H1 (cell line): Measurements from ENCODE around the gene RBM8A. TPM values are rescaled to one million over a fixed set of nuclear protein-coding genes. Genes with fewer than 3 reads are reported as not detected.

Source experiments
- CTCF ChIA-PET: fragments of 300-600 bp; sonication (Branson Sonifier 250); formaldehyde crosslinking; loops from one replicate; lab custom pipeline; 2021; ENCODE audit not compliant: partially characterized antibody; lab: Charles Lee
- POLR2A ChIA-PET: fragments of 300-600 bp; sonication (Branson Sonifier 250); formaldehyde crosslinking; loops from one replicate; lab custom pipeline; 2021; ENCODE audit warnings: inconsistent platforms; ENCODE audit not compliant: partially characterized antibody; lab: Charles Lee
- DNase-seq, 2 experiments: peaks; one replicate each; pipeline versions ENCODE4 v3.0.0 to v3.0.0-alpha.2; 2010 to 2022; ENCODE audit warnings: low spot score in 2 of 2, low read depth in 1 of 2, mixed read lengths in 1 of 2
- FAIRE-seq: peaks from 2 replicates; lab custom pipeline; 2011; peaks lifted over from hg19 to GRCh38; lab: Jason Lieb, UNC
- H2AFZ ChIP-seq: 2 replicates; pipeline ENCODE4 v1.8.1; 2012; ENCODE audit warnings: low read length, inconsistent platforms
- H2AK5ac ChIP-seq: 2 replicates; pipeline ENCODE4 v1.6.1; 2013; ENCODE audit warnings: low read depth, low read length
- H2BK120ac ChIP-seq: replicated peaks from 2 replicates; pipeline ENCODE3; 2013; ENCODE audit warnings: low read depth, low read length, inconsistent platforms
- H2BK12ac ChIP-seq: 2 replicates; pipeline ENCODE4 v1.6.1; 2013; ENCODE audit warnings: low read depth, low read length
- H2BK15ac ChIP-seq: 2 replicates; pipeline ENCODE4 v1.6.1; 2013; ENCODE audit warnings: low read length
- H2BK20ac ChIP-seq: 2 replicates; pipeline ENCODE4 v1.6.1; 2013; ENCODE audit warnings: low read length
- H2BK5ac ChIP-seq: 2 replicates; pipeline ENCODE4 v1.6.1; 2013; ENCODE audit warnings: low read depth, low read length
- H3K14ac ChIP-seq: 2 replicates; pipeline ENCODE4 v1.6.1; 2013; ENCODE audit warnings: inconsistent platforms; ENCODE audit not compliant: insufficient read length
- H3K18ac ChIP-seq: 2 replicates; pipeline ENCODE4 v1.6.1; 2013; ENCODE audit warnings: low read length; ENCODE audit errors: extremely low read depth
- H3K23ac ChIP-seq: 2 replicates; pipeline ENCODE4 v1.6.1; 2013; ENCODE audit warnings: inconsistent platforms; ENCODE audit not compliant: insufficient read length
- H3K23me2 ChIP-seq: 2 replicates; pipeline ENCODE4 v1.6.1; 2013; ENCODE audit warnings: low read depth, low read length
- H3K27ac ChIP-seq: 2 replicates; pipeline ENCODE4 v1.6.1; 2011; ENCODE audit warnings: low read depth, low read length, inconsistent platforms
- H3K27me3 ChIP-seq, 4 experiments: replicated peaks in 1 of 4; 1 replicate in 1 of 4; 2 replicates in 3 of 4; pipeline versions ENCODE4 v1.6.1 to v1.8.1; 2011 to 2013; ENCODE audit warnings: low read length in 3 of 4, mild to moderate bottlenecking in 3 of 4, inconsistent platforms in 2 of 4, mixed read lengths in 2 of 4, moderate library complexity in 1 of 4; ENCODE audit not compliant: control insufficient read depth in 3 of 4, insufficient read depth in 3 of 4; ENCODE audit errors: extremely low read depth in 1 of 4
- H3K36me3 ChIP-seq, 4 experiments: 2 replicates each; pipeline versions ENCODE4 v1.6.1 to v1.8.1; 2011 to 2013; ENCODE audit warnings: mild to moderate bottlenecking in 4 of 4, low read length in 3 of 4, moderate library complexity in 2 of 4, control low read depth in 1 of 4, inconsistent platforms in 1 of 4; ENCODE audit not compliant: insufficient read depth in 4 of 4, control insufficient read depth in 2 of 4
- H3K4ac ChIP-seq: replicated peaks from 2 replicates; pipeline ENCODE3; 2013; ENCODE audit warnings: low read length, low read depth, mixed read lengths, inconsistent platforms; ENCODE audit not compliant: insufficient read length
- H3K4me1 ChIP-seq, 4 experiments: replicated peaks in 1 of 4; 1 replicate in 1 of 4; 2 replicates in 3 of 4; pipeline versions ENCODE4 v1.6.1 to v1.8.1; 2011 to 2013; ENCODE audit warnings: low read length in 3 of 4, inconsistent platforms in 2 of 4, mixed read lengths in 1 of 4; ENCODE audit not compliant: insufficient read depth in 4 of 4, control insufficient read depth in 3 of 4
- H3K4me2 ChIP-seq, 2 experiments: 2 replicates each; pipeline versions ENCODE4 v1.6.1 to v1.8.1; 2011 to 2013; ENCODE audit warnings: low read depth in 2 of 2, low read length in 2 of 2, control low read depth in 1 of 2, inconsistent platforms in 1 of 2, mild to moderate bottlenecking in 1 of 2; ENCODE audit not compliant: insufficient read depth in 1 of 2
- H3K4me3 ChIP-seq, 4 experiments: fragments of 200-600, 300-600 bp in 1 of 4; sonication (generic), shearing (Covaris generic), sonication (Bioruptor Twin) in 1 of 4; 2 replicates each; pipeline versions ENCODE4 v1.5.1 to v1.8.1; 2011 to 2016; ENCODE audit warnings: low read length in 4 of 4, low read depth in 3 of 4, control low read depth in 2 of 4, inconsistent platforms in 2 of 4, mild to moderate bottlenecking in 2 of 4, mixed read lengths in 1 of 4, moderate library complexity in 1 of 4; ENCODE audit not compliant: insufficient read depth in 2 of 4; ENCODE audit errors: extremely low read depth in 1 of 4
- H3K56ac ChIP-seq: replicated peaks from 2 replicates; pipeline ENCODE3; 2013; ENCODE audit warnings: low read depth, mild to moderate bottlenecking, mixed read lengths, low read length, inconsistent platforms; ENCODE audit not compliant: insufficient read length
- H3K79me1 ChIP-seq: 2 replicates; pipeline ENCODE4 v1.6.1; 2013; ENCODE audit warnings: low read depth, low read length, control low read depth
- H3K79me2 ChIP-seq, 2 experiments: 2 replicates each; pipeline versions ENCODE4 v1.6.1 to v1.8.1; 2012 to 2013; ENCODE audit warnings: low read length in 2 of 2, mild to moderate bottlenecking in 2 of 2, inconsistent platforms in 1 of 2; ENCODE audit not compliant: insufficient read depth in 2 of 2, control insufficient read depth in 1 of 2
- H3K9ac ChIP-seq, 4 experiments: replicated peaks in 1 of 4; 1 replicate in 1 of 4; 2 replicates in 3 of 4; pipeline versions ENCODE4 v1.6.1 to v1.8.1; 2011 to 2013; ENCODE audit warnings: low read depth in 3 of 4, low read length in 3 of 4, control low read depth in 2 of 4, mild to moderate bottlenecking in 2 of 4, moderate library complexity in 2 of 4, inconsistent platforms in 1 of 4; ENCODE audit errors: extremely low read depth in 1 of 4
- H3K9me3 ChIP-seq, 2 experiments: 2 replicates each; pipeline versions ENCODE4 v1.6.1 to v1.8.1; 2012 to 2013; ENCODE audit warnings: mild to moderate bottlenecking in 2 of 2, moderate library complexity in 2 of 2, control low read depth in 1 of 2, inconsistent platforms in 1 of 2, low read depth in 1 of 2, low read length in 1 of 2, mixed read lengths in 1 of 2; ENCODE audit not compliant: insufficient read depth in 2 of 2
- H4K20me1 ChIP-seq, 2 experiments: replicated peaks in 1 of 2; 2 replicates each; pipeline versions ENCODE3 to v1.8.1; 2011 to 2013; ENCODE audit warnings: inconsistent platforms in 2 of 2, low read length in 2 of 2, mild to moderate bottlenecking in 1 of 2; ENCODE audit not compliant: insufficient read depth in 2 of 2, control insufficient read depth in 1 of 2
- H4K5ac ChIP-seq: 2 replicates; pipeline ENCODE4 v1.6.1; 2013; ENCODE audit warnings: low read length, low read depth, mixed read lengths, inconsistent platforms; ENCODE audit not compliant: insufficient read length
- H4K8ac ChIP-seq: 2 replicates; pipeline ENCODE4 v1.8.0; 2013; ENCODE audit warnings: mild to moderate bottlenecking, moderate library complexity, low read length, inconsistent platforms; ENCODE audit not compliant: insufficient read depth; ENCODE audit errors: extremely low read depth
- H4K91ac ChIP-seq: replicated peaks from 2 replicates; pipeline ENCODE3; 2013; ENCODE audit warnings: low read length, mixed read lengths, inconsistent platforms; ENCODE audit not compliant: insufficient read length
- CHD2 ChIP-seq: IDR thresholded peaks from 2 replicates; pipeline ENCODE4 v1.6.1; 2012; ENCODE audit warnings: low read length, improper control_type of control experiment
- CTBP2 ChIP-seq: IDR thresholded peaks from 2 replicates; pipeline ENCODE4 v1.7.0; 2011; ENCODE audit warnings: borderline replicate concordance, mild to moderate bottlenecking, moderate library complexity, mixed read lengths, low read length; ENCODE audit not compliant: insufficient read depth, insufficient read length
- EP300 ChIP-seq, 2 experiments: IDR thresholded peaks; 1 replicate in 1 of 2; 2 replicates in 1 of 2; pipeline ENCODE4 v1.6.1; 2011 to 2012; ENCODE audit warnings: low read depth in 2 of 2, low read length in 2 of 2, mild to moderate bottlenecking in 2 of 2, borderline replicate concordance in 1 of 2, inconsistent platforms in 1 of 2, moderate library complexity in 1 of 2
- GABPA ChIP-seq: IDR thresholded peaks from 2 replicates; pipeline ENCODE4 v1.6.1; 2011; ENCODE audit warnings: mild to moderate bottlenecking, low read length, moderate library complexity, borderline replicate concordance; ENCODE audit not compliant: insufficient read depth
- JUND ChIP-seq: IDR thresholded peaks from 2 replicates; pipeline ENCODE4 v1.6.1; 2011; ENCODE audit warnings: mild to moderate bottlenecking, improper control_type of control experiment, low read length
- KDM5A ChIP-seq: fragments of 200-600 bp; IDR thresholded peaks from 2 replicates; pipeline ENCODE4 v1.7.1; 2012; ENCODE audit warnings: mild to moderate bottlenecking, low read length, inconsistent platforms, mixed read lengths
- MAFK ChIP-seq: IDR thresholded peaks from 2 replicates; pipeline ENCODE4 v1.6.1; 2012; ENCODE audit warnings: low read depth, mild to moderate bottlenecking, improper control_type of control experiment, low read length
- PHF8 ChIP-seq: fragments of 200-600 bp; sonication (generic); conservative IDR thresholded peaks from 2 replicates; pipeline ENCODE4 v1.7.1; 2012; ENCODE audit warnings: low read depth, mild to moderate bottlenecking, inconsistent platforms, low read length, moderate library complexity
- POLR2A ChIP-seq, 2 experiments: IDR thresholded peaks; 1 replicate in 1 of 2; 2 replicates in 1 of 2; pipeline ENCODE4 v1.6.1; 2011; ENCODE audit warnings: low read depth in 2 of 2, low read length in 2 of 2, mild to moderate bottlenecking in 2 of 2; ENCODE audit errors: control extremely low read depth in 1 of 2
- RBBP5 ChIP-seq: IDR thresholded peaks from 2 replicates; pipeline ENCODE4 v1.7.1; 2012; ENCODE audit warnings: low read depth, mild to moderate bottlenecking, inconsistent platforms, low read length, moderate library complexity, borderline replicate concordance
- RNF2 ChIP-seq: fragments of 200-900, 300-1000 bp; sonication (generic); IDR thresholded peaks from 2 replicates; pipeline ENCODE4 v1.7.1; 2016; ENCODE audit warnings: borderline replicate concordance, low read depth, mild to moderate bottlenecking, antibody characterized with exemption, low read length; ENCODE audit not compliant: poor library complexity, severe bottlenecking; ENCODE audit errors: missing control alignments
- SP4 ChIP-seq: IDR thresholded peaks from 2 replicates; pipeline ENCODE4 v1.6.1; 2012; ENCODE audit warnings: low read length, inconsistent platforms
- TAF7 ChIP-seq: optimal IDR thresholded peaks from 2 replicates; pipeline ENCODE3; 2011; ENCODE audit warnings: low read depth, mild to moderate bottlenecking, inconsistent platforms, low read length, moderate library complexity, borderline replicate concordance
- TBP ChIP-seq: IDR thresholded peaks from 2 replicates; pipeline ENCODE4 v1.6.1; 2011; ENCODE audit warnings: low read depth, low read length, improper control_type of control experiment
- WGBS, 2 experiments: shearing (Covaris generic) in 1 of 2; methylation state at CpG; one replicate each; pipeline versions ENCODE4 v1.1.6 to v1.1.7; 2013 to 2015; ENCODE audit warnings: low lambda C conversion rate in 2 of 2, mixed read lengths in 2 of 2, inconsistent platforms in 1 of 2, low coverage in 1 of 2, missing lambda C conversion rate in 1 of 2; ENCODE audit not compliant: insufficient replicate concordance in 2 of 2, insufficient coverage in 1 of 2, insufficient read length in 1 of 2; ENCODE audit errors: extremely low coverage in 1 of 2, missing lambda C conversion rate in 1 of 2; 5-methylcytosine and 5-hydroxymethylcytosine counted together
- polyA plus RNA-seq, 7 experiments: library from polyadenylated mRNA; depleted of rRNA in 3 of 7; stranded (reverse) in 5 of 7; unstranded in 2 of 7; fragments of >200 nt in 5 of 7; fragments of 200-250 nt in 2 of 7; gene quantifications; 1 replicate in 5 of 7; 2 replicates in 1 of 7; 4 replicates in 1 of 7; pipeline versions ENCODE4 v1.2.1 to v1.2.3, GENCODE V29; 2011 to 2013; ENCODE audit warnings: missing spikeins in 2 of 7, mixed read lengths in 2 of 7
- total RNA-seq: library from RNA; stranded (reverse); fragmentation: NEBNext Ultra II Directional; extraction: Animal tissue kit (Norgen Biotek cat#: 25700); gene quantifications from 2 replicates; pipeline ENCODE4 v1.2.1, GENCODE V29; 2021

Gene RBM8A
- total and polyA plus RNA-seq, 2 of the 8 experiments (the other 6 are each of a cell fraction or from before 2014, with no cell fraction given): 125 to 216 TPM

DNA sequence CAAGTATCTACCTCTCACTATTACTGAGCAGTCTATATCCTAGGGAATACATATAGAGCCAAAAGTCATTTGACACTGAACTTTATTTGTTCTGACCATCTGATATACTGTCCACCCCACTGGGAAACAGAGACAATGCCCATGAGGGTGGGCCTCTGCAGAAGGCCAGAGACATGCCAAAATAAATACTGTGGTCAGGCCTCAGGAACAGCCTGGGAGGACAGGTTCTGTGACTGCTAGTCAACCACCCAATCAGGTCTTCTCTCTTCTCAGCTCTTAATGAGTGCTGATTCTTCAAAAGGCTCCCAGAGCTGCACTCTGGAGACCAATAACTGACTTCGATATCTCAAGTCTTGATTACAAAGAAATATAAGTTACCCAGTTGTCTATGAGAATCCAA lies 36.1 kb downstream of the RBM8A start:
- no peak for DNase-seq
- Histone ChIP-seq H3K4me2 (no peak overlapping the region), H2AFZ (no peak overlapping the region)
- TF ChIP-seq RNF2 (no peak), CTBP2 (no peak), EP300 (IDR thresholded peaks at IDR 0.05; ENCODE audit: borderline replicate concordance in 1 of 2, low read depth in 2 of 2, low read length in 2 of 2) (no peak), TBP (no peak), SP4 (no peak), PHF8 (no peak), MAFK (no peak), POLR2A (IDR thresholded peaks at IDR 0.05; ENCODE audit: control extremely low read depth in 1 of 2, low read depth in 2 of 2, low read length in 2 of 2) (no peak), CHD2 (no peak), KDM5A (no peak), GABPA (no peak), JUND (no peak), TAF7 (no peak), RBBP5 (no peak)

More for the DNA sequence above, 36.1 kb downstream of the RBM8A start:
- Histone ChIP-seq H3K23me2 (0 out of 2 replicates have a peak, but pooled peaks cover 2% of the 10 kb centered on the region), H3K9ac (no peak overlapping the region), H2BK120ac (no peak overlapping the region), H2BK20ac (no peak overlapping the region), H2AK5ac (no peak overlapping the region), H4K5ac (no peak overlapping the region), H3K56ac (no peak overlapping the region), H3K36me3 (no peaks in the 10 kb centered on the region), H3K23ac (no peak overlapping the region), H3K27me3 (no peaks in the 10 kb centered on the region), H4K20me1 (no peaks in the 10 kb centered on the region), H3K4ac (no peak overlapping the region), H3K79me2 (no peaks in the 10 kb centered on the region), H4K8ac (no peak overlapping the region), H3K79me1 (no peaks in the 10 kb centered on the region), H2BK12ac (no peak overlapping the region), H2BK15ac (0 out of 2 replicates have a peak overlapping the region, but pooled peaks have one; percentile 81), H3K18ac (no peak overlapping the region), H3K9me3 (no peaks in the 10 kb centered on the region), H3K4me1 (peaks cover 0 to 6% (median 4%) of the 10 kb centered on the region in 4 experiments; a peak in 4 of 7 replicates), H2BK5ac (no peak overlapping the region), H3K27ac (no peak overlapping the region), H3K4me3 (no peak overlapping the region), H3K14ac (no peak overlapping the region), H4K91ac (no peak overlapping the region)
- WGBS, 2 experiments: 73% methylated on average over 1 of the region's 1 CpG; no CpG with 5 or more reads in 1 of the 2 experiments
- POLR2A ChIA-PET: interaction anchor here (1.0 to 2.1 kb wide), 4 partner anchors 10 to 161 kb away, joined by 3 to 8 read pairs (median 4); partner anchors contain the start of gene NUDT17
- FAIRE-seq: no peak
- CTCF ChIA-PET: interaction anchor here (0.7 to 8.7 kb wide), 36 partner anchors 8 to 145 kb away, joined by 3 to 146 read pairs (median 8); partner anchors contain the start of genes ANKRD34A, ITGA10, LIX1L and NUDT17
